ENCODE results near the gene SCTR. TPM values are rescaled to one million over a fixed set of nuclear protein-coding genes. Genes with fewer than 3 reads are reported as not detected.

The SCTR gene
- total RNA-seq, 2 experiments from 2014 or later: not detected

DNA sequence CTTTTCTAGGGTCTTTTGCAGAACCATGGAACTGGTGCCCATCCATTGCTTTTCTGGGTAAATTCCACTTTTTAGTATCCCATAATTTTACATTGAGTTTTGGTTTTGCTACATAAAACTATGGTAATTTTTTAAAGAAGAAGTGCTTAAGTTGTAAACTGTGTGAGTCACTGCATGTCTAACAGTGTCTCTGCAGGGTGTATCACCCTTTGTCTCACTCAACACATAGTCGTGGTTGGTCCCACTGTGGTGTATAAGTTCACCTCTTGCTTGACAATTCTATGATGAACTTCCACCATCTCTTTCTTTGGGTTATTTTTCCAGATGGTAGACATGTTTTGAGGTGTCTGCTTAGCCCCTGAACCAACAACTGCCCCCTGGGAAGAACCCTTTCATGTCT is 10.5 kb downstream of the SCTR start:
- intact Hi-C loops (cut with micrococcal nuclease): no loop called here
- Mint-ChIP-seq H3K4me1 (ENCODE audit: low read depth) (no peaks in the 10 kb centered on the region), H3K4me3 (no peak overlapping the region), H3K9me3 (no peaks in the 10 kb centered on the region), H3K36me3 (ENCODE audit: low read depth) (no peaks in the 10 kb centered on the region), H3K27ac (no peak overlapping the region), H3K27me3 (peaks cover 21% of the 10 kb centered on the region)
- no peak for TF ChIP-seq CTCF (IDR thresholded peaks at IDR 0.05)
- DNase-seq (no peak), ATAC-seq (no peak)
- CTCF ChIA-PET: no interaction called here
- POLR2A ChIA-PET: no interaction called here

DNA sequence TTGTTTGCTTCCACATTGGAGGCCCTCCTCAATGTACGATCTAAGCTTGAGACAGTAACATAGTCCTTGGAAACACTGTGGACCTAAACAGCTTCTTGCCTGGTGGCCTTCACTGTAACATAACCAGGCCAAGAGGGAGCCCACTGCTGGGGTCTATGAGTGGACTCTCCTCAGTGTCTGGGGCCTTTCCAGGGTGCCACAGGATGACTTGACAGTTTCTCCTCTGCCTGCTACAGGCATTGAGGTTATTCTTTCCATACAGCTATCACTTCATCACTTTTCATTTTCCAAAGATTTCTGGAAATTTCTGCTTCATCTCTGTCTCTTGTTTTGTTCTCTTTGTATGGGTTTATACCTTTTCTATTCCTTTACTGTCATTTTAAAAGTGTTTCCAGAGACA is 11.3 kb downstream of the SCTR start:
- H3K9me3 Mint-ChIP-seq: no peaks in the 10 kb centered on the region
- ATAC-seq (no peak), DNase-seq (no peak)
- TF ChIP-seq CTCF (IDR thresholded peaks at IDR 0.05): no peak
- no peaks in the 10 kb centered on the region for H3K4me1 Mint-ChIP-seq (ENCODE audit: low read depth)
- intact Hi-C loops (cut with micrococcal nuclease): no loop called here
- H3K36me3 Mint-ChIP-seq (ENCODE audit: low read depth): no peaks in the 10 kb centered on the region
- peaks cover 17% of the 10 kb centered on the region for H3K27me3 Mint-ChIP-seq
- H3K4me3 Mint-ChIP-seq: no peak overlapping the region
- POLR2A ChIA-PET: no interaction called here
- H3K27ac Mint-ChIP-seq: no peak overlapping the region
- CTCF ChIA-PET: no interaction called here

DNA sequence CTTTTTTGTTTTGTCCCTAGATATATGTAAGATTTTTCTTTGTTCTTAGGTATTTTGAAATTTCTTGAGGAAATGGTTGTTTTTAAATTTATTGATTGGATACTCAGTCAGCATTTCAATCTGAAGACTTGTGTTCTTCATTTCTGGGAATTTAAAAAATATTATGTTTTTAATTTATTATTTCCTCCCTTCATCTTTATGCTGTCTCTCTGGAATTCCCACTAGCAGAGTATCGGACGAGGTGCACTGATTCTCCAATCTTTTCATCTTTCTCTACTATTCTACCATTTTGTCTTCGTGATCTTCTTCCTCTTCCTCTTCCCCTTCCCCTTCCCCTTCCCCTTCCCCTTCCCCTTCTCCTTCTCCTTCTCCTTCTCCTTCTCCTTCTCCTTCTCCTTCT is 12.3 kb downstream of the SCTR start:
- CTCF ChIA-PET: no interaction called here
- intact Hi-C loops (cut with micrococcal nuclease): no loop called here
- ATAC-seq: no peak
- Mint-ChIP-seq H3K27me3 (peaks cover 13% of the 10 kb centered on the region), H3K27ac (no peak overlapping the region), H3K4me3 (no peak overlapping the region), H3K36me3 (ENCODE audit: low read depth) (no peaks in the 10 kb centered on the region), H3K4me1 (ENCODE audit: low read depth) (no peaks in the 10 kb centered on the region), H3K9me3 (no peaks in the 10 kb centered on the region)
- TF ChIP-seq CTCF (IDR thresholded peaks at IDR 0.05): no peak
- POLR2A ChIA-PET: no interaction called here
- no peak for DNase-seq

DNA sequence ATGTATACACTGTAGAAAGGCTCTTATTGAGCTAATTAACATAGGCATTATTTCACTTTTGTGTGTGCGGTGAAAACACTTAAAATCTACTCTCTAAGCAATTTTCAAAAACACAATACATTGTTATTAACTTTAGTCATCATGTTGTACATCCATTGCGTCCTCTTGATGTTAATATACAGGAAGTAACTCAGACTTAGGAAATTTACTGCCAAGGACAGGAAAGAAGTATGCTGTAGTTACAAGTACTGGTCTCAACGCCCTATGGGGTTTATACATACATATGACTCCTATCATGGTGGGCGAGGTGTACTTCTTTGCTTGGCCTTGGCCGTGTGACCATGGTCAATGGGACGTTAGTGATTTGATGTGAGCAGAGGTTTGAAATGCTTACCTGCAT is 15.5 kb downstream of the SCTR start:
- Mint-ChIP-seq H3K27ac (no peak overlapping the region), H3K27me3 (no peaks in the 10 kb centered on the region), H3K4me3 (no peak overlapping the region), H3K9me3 (no peaks in the 10 kb centered on the region), H3K36me3 (ENCODE audit: low read depth) (no peaks in the 10 kb centered on the region), H3K4me1 (ENCODE audit: low read depth) (no peaks in the 10 kb centered on the region)
- no peak for ATAC-seq
- ChIA-PET CTCF (no interaction called here), POLR2A (no interaction called here)
- DNase-seq: no peak
- intact Hi-C loops (cut with micrococcal nuclease): no loop called here
- TF ChIP-seq CTCF (IDR thresholded peaks at IDR 0.05): no peak

GRCh38 chr2:119496682-119497081 is 27.6 kb downstream of the SCTR start:
- intact Hi-C loops (cut with micrococcal nuclease): no loop called here
- ChIA-PET POLR2A (no interaction called here), CTCF (interaction anchor here (1.2 to 2.3 kb wide), 2 partner anchors 11 to 21 kb away, joined by 3 to 6 read pairs; no protein-coding TSS in a partner anchor)
- ATAC-seq (no peak), DNase-seq (no peak)
- TF ChIP-seq CTCF (IDR thresholded peaks at IDR 0.05): no peak
- peaks cover 11% of the 10 kb centered on the region for H3K9me3 Mint-ChIP-seq
- peaks cover 6% of the 10 kb centered on the region for H3K27me3 Mint-ChIP-seq
- H3K36me3 Mint-ChIP-seq (ENCODE audit: low read depth): no peaks in the 10 kb centered on the region
- no peak overlapping the region for H3K4me3 Mint-ChIP-seq
- H3K27ac Mint-ChIP-seq: no peak overlapping the region
- H3K4me1 Mint-ChIP-seq (ENCODE audit: low read depth): no peaks in the 10 kb centered on the region

All from activated CD8-positive, alpha-beta T cell treated with anti-CD3 and anti-CD28 coated beads for 36 hours (primary cell).